Middle frontal gyrus (tissue), 1 donor: Measurements from ENCODE around the gene CHD1L.
"Not testable (repeated sequence)": the region's sequence is repeated elsewhere in the genome, so short reads cannot be mapped to it uniquely, and the experiment has no call there.

ENCODE experiments used
- DNase-seq: peaks from one replicate; pipeline ENCODE4 v3.0.0-alpha.2; 2015; ENCODE audit warnings: low spot score; ENCODE audit errors: extremely low spot score

Gene CHD1L

GRCh38 chr1:147231032-147231431 is 11.5 kb upstream of the CHD1L start:
- not testable (repeated sequence) for DNase-seq

DNA sequence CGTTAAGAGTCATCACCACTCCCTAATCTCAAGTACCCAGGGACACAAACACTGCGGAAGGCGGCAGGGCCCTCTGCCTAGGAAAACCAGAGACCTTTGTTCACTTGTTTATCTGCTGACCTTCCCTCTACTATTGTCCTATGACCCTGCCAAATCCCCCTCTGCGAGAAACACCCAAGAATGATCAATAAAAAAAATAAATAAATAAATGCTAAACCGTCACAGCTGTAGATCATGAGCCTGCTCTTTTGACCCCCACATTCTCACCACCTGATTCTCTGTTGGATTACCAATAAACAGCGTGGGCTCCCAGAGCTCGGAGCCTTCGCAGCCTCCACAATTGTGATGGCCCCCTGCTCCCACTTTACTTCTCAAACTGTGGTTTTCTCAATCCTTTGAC is 8.6 kb upstream of the CHD1L start:
- not testable (repeated sequence) for DNase-seq

DNA sequence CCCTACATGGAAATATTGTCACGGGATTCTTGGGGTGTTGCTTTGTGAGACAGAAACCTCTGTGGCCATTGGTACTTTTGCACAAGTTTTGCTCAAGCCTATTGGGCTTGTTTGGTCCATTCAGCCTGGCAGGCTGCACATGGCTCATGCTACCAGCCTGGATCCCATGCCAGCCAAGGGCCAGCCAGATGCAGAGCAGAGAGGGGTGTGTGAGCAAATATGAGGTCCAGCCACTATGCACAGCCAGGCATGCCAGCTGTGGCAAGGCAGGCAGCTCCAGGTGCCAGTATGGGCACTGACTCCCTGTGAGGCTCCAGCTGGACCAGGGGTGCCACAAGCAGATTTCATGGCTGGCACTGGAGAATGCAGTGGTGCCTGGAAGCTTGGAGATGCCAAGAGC is 6.7 kb upstream of the CHD1L start:
- DNase-seq = no peak

GRCh38 chr1:147236448-147236847 is 6.0 kb upstream of the CHD1L start:
- DNase-seq = no peak

GRCh38 chr1:147236959-147237791 is 5.3 kb upstream of the CHD1L start:
- no peak for DNase-seq

DNA sequence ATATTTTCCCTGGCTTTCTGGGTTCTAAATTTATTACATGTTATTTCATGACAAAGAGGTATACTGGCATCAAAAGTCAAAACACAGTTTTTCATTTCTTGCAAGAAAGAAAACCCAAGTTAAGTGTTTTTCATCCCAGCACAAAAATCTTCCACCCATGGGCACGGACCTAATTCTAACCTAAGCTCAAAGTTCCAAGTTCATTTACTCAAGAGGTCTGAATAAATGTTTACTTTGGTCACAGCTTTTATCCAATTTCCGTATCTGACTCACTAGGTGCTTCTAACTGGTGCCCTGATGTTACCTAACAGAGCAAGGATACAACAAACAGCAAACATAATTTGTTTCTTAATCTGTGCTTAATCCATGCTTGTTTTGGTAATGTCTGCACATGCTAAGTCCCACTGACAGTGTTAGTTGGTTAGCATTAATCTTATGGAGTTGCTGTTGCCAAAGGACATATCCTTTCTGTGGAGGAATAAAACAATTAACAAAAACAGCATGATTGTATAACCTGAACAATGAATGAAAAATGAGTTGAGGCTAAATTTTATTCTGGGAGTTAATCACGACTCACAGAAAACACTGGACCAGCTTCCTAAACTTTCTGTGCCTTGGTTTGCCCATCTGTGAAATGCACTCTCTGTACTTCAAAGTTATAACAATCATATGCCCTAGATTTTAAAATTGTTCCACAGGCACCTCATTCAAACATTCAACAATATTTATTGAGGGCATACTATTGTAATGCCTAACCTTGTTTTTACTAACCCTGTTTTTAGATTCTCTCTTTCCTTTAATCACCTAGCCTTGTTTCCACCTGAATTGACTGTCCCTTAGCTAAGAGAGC is 4.2 kb upstream of the CHD1L start:
- no peak for DNase-seq

DNA sequence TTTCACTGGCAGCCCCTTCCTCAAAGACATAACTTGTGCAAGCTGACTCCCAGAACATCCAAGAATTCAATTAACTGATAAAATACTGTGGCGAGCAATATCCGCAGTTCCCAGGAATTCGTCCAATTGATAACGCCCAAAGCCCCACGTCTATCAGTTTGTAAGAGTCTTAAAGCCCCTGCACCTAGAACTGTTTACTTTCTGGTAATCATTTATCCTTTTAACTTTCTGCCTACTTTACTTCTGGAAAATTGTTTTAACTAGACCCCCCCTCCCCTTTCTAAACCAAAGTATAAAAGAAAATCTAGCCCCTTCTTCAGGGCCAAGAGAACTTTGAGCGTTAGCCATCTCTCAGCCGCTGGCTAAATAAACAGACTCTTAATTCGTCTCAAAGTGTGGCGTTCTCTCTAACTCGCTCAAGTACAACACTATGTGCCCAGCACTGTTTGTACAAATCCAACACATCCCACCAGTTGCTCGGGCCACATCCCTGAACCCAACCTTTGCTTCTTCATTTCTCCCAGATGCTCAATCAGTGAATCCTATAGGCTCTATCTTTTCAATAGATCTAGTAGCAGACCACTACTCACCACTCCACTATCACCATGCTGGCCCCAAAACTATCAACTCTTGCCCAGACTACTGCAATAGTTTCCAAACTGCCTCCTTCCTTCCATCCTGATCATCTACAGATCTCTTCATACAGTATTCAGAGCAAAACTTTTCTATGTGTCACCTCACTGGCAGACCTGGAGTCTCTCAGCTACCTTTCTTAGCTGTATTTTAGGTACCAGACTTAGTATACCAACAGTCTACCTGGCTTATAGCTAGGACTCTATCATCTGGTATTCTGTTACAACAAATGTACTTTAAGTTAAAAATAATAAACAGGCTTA is 3.3 kb upstream of the CHD1L start:
- DNase-seq = no peak

DNA sequence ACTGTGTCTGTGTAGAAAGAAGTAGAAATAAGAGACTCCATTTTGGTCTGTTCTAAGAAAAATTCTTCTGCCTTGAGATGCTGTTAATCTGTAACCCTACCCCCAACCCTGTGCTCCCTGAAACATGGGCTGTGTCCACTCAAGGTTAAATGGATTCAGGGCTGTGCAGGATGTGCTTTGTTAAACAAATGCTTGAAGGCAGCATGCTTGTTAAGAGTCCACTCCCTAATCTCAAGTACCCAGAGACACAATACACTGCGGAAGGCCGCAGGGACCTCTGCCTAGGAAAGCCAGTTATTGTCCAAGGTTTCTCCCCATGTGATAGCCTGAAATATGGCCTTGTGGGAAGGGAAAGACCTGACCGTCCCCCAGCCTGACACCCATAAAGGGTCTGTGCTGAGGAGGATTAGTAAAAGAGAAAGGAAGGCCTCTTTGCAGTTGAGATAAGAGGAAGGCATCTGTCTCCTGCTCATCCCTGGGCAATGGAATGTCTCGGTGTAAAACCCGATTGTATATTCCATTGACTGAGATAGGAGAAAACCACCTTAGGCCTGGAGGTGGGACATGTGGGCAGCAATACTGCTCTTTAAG is 2.3 kb upstream of the CHD1L start:
- DNase-seq = not testable (repeated sequence)

DNA sequence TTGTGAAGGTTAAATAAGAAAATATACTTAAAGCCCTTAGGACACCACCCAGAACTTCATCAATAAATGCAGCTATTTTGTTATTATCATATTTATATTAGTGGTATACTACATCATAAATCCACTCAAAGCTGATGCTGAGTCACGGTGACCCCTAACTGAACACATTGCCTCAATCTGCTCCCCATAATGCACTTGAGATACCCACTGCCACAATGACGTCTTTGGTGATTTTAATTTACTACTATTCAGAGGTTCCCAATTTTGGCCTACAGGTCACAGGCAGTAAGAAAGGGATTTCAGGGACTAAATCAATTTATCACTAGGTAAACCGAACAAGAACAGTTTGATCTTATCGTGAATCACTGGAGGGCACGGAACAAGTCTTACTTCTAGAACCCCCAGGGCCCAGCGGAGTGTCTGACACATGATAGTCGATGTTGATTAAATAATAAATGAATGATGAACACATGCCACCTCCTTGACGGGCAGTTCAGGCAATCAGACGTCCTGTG is 493 bp upstream of the CHD1L start:
- no peak for DNase-seq

- DNase-seq = no peak
Observed at GRCh38 chr1:147243228-147243685, 773 bp downstream of the CHD1L start.

- DNase-seq = no peak
Observed at GRCh38 chr1:147243841-147244240, 1.4 kb downstream of the CHD1L start.

DNA sequence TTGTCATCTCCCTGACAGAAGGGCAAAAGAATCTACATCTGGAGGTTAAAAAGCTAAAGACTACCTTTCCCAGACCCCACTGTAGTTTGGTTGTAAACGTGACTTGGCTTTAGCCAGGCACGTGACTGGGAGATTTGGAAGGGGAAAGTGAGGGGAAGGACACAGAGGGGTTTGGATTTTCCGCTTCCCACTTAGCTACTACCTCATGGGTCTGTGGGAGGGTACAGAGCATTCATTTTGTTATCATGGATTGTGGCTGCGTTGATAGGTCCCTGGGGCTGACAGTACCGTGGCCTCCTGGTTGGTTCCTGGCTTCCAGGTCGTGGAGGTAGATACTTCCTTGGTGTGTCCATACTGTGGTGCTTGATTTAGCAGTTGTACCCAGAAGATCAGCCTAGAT is 2.6 kb downstream of the CHD1L start:
- DNase-seq = no peak

- DNase-seq = no peak
Observed at GRCh38 chr1:147245586-147246021, 3.1 kb downstream of the CHD1L start.

GRCh38 chr1:147246044-147246690 is 3.7 kb downstream of the CHD1L start:
- DNase-seq = no peak

DNA sequence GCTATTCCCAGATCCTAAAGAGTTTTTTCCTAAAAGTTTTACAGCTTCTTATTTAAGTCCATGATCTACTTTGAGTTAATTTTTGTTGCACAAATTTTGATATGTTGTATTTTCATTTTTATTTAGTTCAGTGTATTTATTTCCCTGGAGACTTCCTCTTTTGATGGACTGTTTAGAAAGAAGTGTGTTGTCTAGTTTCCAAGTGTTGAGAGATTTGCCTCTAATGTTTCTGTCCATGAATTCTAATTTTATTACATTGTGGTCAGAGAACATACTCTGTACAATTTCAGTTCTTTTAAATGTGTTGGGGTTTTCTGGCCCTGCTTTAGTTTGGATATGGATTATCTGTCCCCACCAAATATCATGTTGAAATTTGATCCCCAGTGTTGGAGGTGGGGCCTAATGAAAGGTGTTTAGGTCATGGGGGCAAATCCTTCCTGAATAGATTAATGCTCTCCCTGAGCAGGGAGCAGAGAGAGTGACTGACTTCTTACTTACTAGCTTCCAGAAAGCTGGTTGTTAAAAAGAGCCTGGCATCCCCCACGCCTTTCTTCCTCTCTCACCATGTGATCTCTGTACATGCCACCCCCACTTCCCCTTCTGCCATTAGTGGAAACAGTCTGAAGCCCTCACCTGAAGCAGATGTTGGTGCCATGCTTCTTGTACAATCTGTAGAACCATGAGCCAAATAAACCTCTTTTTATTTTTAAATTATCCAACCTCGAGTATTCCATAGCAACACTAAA is 4.6 kb downstream of the CHD1L start:
- no peak for DNase-seq

DNA sequence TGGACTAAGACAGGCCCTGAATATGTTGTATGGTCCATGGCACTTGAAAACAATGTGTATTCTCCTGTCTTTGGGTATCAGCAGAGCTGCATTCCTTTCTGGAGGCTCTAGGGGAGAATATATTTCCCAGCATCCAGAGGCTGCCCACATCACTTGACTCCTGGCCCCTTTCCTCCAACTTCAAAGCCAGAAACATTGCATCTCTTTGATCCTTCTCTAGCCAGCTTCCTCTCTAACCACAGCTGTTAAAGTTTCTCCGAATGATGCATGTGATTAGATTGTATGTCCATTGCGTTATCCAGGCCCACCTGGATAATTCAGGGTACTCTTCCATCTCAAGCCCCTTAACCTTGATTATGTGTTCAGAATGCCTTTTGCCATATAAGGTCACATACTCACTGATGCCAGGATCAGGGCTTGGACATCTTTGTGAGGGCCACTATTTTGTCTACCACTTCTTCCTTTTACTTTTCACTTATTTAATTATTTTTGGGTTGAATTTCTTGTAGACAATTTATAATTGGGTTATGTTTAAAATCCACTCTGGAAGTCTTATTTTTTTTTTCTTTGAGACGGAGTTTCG is 5.3 kb downstream of the CHD1L start:
- no peak for DNase-seq

GRCh38 chr1:147252540-147252939 is 10.1 kb downstream of the CHD1L start:
- DNase-seq = no peak

GRCh38 chr1:147260956-147261355 is 18.5 kb downstream of the CHD1L start:
- no peak for DNase-seq

DNA sequence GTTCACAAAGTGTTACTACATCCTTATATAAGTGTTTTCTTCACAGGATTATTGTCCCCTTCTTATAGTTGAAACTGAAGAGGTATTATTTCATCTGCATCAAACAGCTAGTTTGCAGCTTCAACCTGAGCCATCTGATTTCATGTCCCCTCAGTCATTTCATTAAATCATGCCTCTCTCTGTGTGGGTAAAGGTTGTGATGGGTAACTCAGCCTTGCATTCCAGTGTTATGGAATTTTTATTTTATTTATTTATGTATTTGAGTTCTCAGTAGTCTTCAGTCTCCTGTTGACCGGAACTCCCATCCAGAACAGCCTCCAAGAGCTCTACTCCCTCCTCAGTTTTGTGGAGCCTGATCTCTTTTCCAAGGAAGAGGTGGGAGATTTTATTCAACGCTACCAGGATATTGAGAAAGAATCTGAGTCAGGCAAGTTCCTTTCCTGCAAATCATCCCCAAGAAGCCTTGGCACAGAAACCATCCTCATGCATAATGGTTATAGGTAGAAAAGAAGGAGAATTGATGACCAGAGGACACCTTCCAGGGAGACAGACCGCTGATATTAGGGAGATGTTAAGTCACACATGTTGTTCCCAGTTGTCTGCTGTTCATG is 21.8 kb downstream of the CHD1L start:
- no peak for DNase-seq
